Type B pancreatic cell (in vitro differentiated cells): ENCODE results near the gene CNTN4. TPM values are rescaled to one million over a fixed set of nuclear protein-coding genes. Genes with fewer than 3 reads are reported as not detected.

ENCODE experiments used
- DNase-seq: peaks from one replicate; pipeline ENCODE4 v3.0.0; 2021; ENCODE audit warnings: mixed read lengths; ENCODE audit not compliant: unreplicated experiment; ENCODE audit errors: extremely low spot score
- H3K27ac Mint-ChIP-seq: 2 replicates; pipeline ENCODE4 v1.8.0; 2021; ENCODE audit warnings: mild to moderate bottlenecking, mixed read lengths
- H3K27me3 Mint-ChIP-seq: 2 replicates; pipeline ENCODE4 v1.8.0; 2021; ENCODE audit warnings: mixed read lengths
- H3K36me3 Mint-ChIP-seq: 2 replicates; pipeline ENCODE4 v1.8.0; 2021; ENCODE audit warnings: mixed read lengths
- H3K4me1 Mint-ChIP-seq: one replicate; pipeline ENCODE4 v1.8.0; 2021; ENCODE audit warnings: mixed read lengths; ENCODE audit not compliant: unreplicated experiment
- H3K4me3 Mint-ChIP-seq: 2 replicates; pipeline ENCODE4 v1.8.0; 2021; ENCODE audit warnings: mild to moderate bottlenecking, mixed read lengths
- H3K9me3 Mint-ChIP-seq: 2 replicates; pipeline ENCODE4 v1.8.0; 2021; ENCODE audit warnings: mixed read lengths
- CTCF ChIP-seq: fragments of 200-600 bp; sonication (generic); conservative IDR thresholded peaks from 2 replicates; pipeline ENCODE4 v1.5.0; 2021; ENCODE audit warnings: antibody characterized with exemption, mild to moderate bottlenecking
- total RNA-seq: library from RNA; stranded (reverse); gene quantifications from 2 replicates; pipeline ENCODE4 v1.2.1, GENCODE V29; 2021; ENCODE audit warnings: low replicate concordance

CNTN4 gene
- total RNA-seq, 1 donor from 2014 or later, result 29.7 TPM

GRCh38 chr3:2589336-2589969 lies 490.8 kb downstream of the CNTN4 start:
- no peak for TF ChIP-seq CTCF
- Mint-ChIP-seq H3K36me3 (no peaks in the 10 kb centered on the region), H3K9me3 (no peaks in the 10 kb centered on the region), H3K27ac (no peak overlapping the region), H3K27me3 (no peaks in the 10 kb centered on the region), H3K4me1 (no peaks in the 10 kb centered on the region), H3K4me3 (no peak overlapping the region)
- no peak for DNase-seq

- TF ChIP-seq CTCF, result no peak
- no peaks in the 10 kb centered on the region for H3K9me3 Mint-ChIP-seq
- DNase-seq, result no peak
- no peaks in the 10 kb centered on the region for H3K27me3 Mint-ChIP-seq
- H3K4me1 Mint-ChIP-seq, result no peaks in the 10 kb centered on the region
- no peak overlapping the region for H3K27ac Mint-ChIP-seq
- H3K4me3 Mint-ChIP-seq, result no peak overlapping the region
- no peaks in the 10 kb centered on the region for H3K36me3 Mint-ChIP-seq
Observed at GRCh38 chr3:2595486-2595885, 496.8 kb downstream of the CNTN4 start.

- H3K9me3 Mint-ChIP-seq, result no peaks in the 10 kb centered on the region
- H3K4me1 Mint-ChIP-seq, result no peaks in the 10 kb centered on the region
- DNase-seq, result no peak
- H3K4me3 Mint-ChIP-seq, result no peak overlapping the region
- no peak for TF ChIP-seq CTCF
- no peak overlapping the region for H3K27ac Mint-ChIP-seq
- H3K27me3 Mint-ChIP-seq, result no peaks in the 10 kb centered on the region
- H3K36me3 Mint-ChIP-seq, result no peaks in the 10 kb centered on the region
Observed at GRCh38 chr3:2597615-2598014, 498.9 kb downstream of the CNTN4 start.

GRCh38 chr3:2599471-2599870 lies 500.8 kb downstream of the CNTN4 start:
- Mint-ChIP-seq H3K27me3 (no peaks in the 10 kb centered on the region), H3K4me3 (no peak overlapping the region), H3K27ac (no peak overlapping the region), H3K36me3 (no peaks in the 10 kb centered on the region), H3K9me3 (no peaks in the 10 kb centered on the region), H3K4me1 (no peaks in the 10 kb centered on the region)
- DNase-seq, result no peak
- TF ChIP-seq CTCF, result no peak

- no peaks in the 10 kb centered on the region for H3K4me1 Mint-ChIP-seq
- H3K36me3 Mint-ChIP-seq, result no peaks in the 10 kb centered on the region
- no peak for TF ChIP-seq CTCF
- no peak overlapping the region for H3K4me3 Mint-ChIP-seq
- H3K27me3 Mint-ChIP-seq, result no peaks in the 10 kb centered on the region
- H3K27ac Mint-ChIP-seq, result no peak overlapping the region
- DNase-seq, result no peak
- no peaks in the 10 kb centered on the region for H3K9me3 Mint-ChIP-seq
Observed at GRCh38 chr3:2603692-2604289, 505.1 kb downstream of the CNTN4 start.
